NCI-H524 treated with DMSO at 0.1 percent for 48 hours (cell line): ENCODE data around the gene RANBP1.

Source experiments
- DNase-seq: peaks from one replicate; lab custom pipeline; 2025; lab: John Stamatoyannopoulos, UW

Gene RANBP1

GRCh38 chr22:20174785-20175596, 59.1 kb downstream of the RANBP1 start:
- DNase-seq: no peak

GRCh38 chr22:20175597-20175900, 59.6 kb downstream of the RANBP1 start:
- no peak for DNase-seq

GRCh38 chr22:20176421-20177085, 60.6 kb downstream of the RANBP1 start:
- DNase-seq: peak; percentile 18
